Measurements from ENCODE around the gene CCDC195. TPM values are rescaled to one million over a fixed set of nuclear protein-coding genes. Genes with fewer than 3 reads are reported as not detected.

CCDC195 gene
- total and polyA plus RNA-seq, 4 donors = not detected

DNA sequence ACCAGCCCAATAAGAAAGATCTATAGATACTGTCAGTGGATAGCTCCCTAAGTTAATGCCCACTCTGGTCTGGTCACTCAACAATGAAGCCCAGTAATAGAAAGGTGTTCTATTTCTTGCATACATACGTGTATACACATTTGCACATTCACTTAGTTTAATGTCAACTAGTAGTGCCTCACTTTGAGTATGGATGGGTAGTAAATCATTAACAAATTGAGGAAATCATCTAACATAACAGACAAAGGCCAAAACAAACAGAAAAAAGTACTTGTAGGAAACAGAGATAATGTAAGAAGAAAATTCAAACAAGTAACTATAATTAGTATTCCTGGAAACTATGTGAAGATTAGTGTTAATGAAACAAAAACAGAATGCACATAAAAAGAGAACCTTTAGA is 13.3 kb upstream of the CCDC195 start:
- Histone ChIP-seq H3K27ac (ENCODE audit: low read depth in 1 of 2, low read length in 1 of 2) (no peak overlapping the region), H3K9me3 (ENCODE audit: control insufficient read depth in 4 of 4, insufficient read depth in 3 of 4, low read length in 3 of 4) (peaks cover 0 to 6% (median 1%) of the 10 kb centered on the region in 4 donors), H3K4me3 (no peak overlapping the region), H3K9ac (ENCODE audit: insufficient read depth in 1 of 2, low read length in 2 of 2) (no peak overlapping the region), H3K36me3 (ENCODE audit: control insufficient read depth in 4 of 4, insufficient read depth in 4 of 4, low read length in 4 of 4) (no peaks in the 10 kb centered on the region), H3K4me1 (ENCODE audit: control insufficient read depth in 5 of 5, insufficient read depth in 5 of 5, low read length in 5 of 5) (no peaks in the 10 kb centered on the region), H3K27me3 (ENCODE audit: control insufficient read depth in 3 of 3, insufficient read depth in 3 of 3, low read length in 2 of 3) (no peaks in the 10 kb centered on the region)
- ATAC-seq (ENCODE audit: insufficient read depth, low FRiP score) (no peak), DNase-seq (no peak)
- 74 to 93% methylated on average over 1 of the region's 1 CpG for WGBS, 2 donors
- TF ChIP-seq, protein P1, sequence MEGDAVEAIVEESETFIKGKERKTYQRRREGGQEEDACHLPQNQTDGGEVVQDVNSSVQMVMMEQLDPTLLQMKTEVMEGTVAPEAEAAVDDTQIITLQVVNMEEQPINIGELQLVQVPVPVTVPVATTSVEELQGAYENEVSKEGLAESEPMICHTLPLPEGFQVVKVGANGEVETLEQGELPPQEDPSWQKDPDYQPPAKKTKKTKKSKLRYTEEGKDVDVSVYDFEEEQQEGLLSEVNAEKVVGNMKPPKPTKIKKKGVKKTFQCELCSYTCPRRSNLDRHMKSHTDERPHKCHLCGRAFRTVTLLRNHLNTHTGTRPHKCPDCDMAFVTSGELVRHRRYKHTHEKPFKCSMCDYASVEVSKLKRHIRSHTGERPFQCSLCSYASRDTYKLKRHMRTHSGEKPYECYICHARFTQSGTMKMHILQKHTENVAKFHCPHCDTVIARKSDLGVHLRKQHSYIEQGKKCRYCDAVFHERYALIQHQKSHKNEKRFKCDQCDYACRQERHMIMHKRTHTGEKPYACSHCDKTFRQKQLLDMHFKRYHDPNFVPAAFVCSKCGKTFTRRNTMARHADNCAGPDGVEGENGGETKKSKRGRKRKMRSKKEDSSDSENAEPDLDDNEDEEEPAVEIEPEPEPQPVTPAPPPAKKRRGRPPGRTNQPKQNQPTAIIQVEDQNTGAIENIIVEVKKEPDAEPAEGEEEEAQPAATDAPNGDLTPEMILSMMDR (IDR thresholded peaks at IDR 0.05; ENCODE audit: control extremely low read depth, extremely low read depth) = no peak

DNA sequence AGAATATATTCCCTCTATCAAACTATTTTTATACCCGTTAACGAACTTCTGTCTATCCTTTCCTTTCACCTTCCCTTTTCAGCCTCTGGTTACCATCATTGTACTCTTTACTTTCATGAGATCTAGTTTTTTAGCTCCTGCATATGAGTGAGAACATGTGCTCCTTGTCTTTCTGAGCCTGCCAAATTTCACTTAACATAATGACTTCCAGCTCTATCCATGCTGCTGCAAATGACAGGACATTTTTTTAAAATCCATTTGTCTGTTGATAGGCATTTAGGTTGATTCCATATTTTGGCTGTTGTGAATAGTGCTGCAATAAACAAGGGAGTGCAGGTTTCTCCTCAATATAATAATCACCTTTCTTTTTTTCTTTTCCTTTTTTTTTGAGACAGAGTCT is 8.2 kb upstream of the CCDC195 start:
- no peak for DNase-seq
- no peaks in the 10 kb centered on the region for H3K4me1 ChIP-seq (ENCODE audit: control insufficient read depth in 5 of 5, insufficient read depth in 5 of 5, low read length in 5 of 5)
- no peak overlapping the region for H3K27ac ChIP-seq (ENCODE audit: low read depth in 1 of 2, low read length in 1 of 2)
- TF ChIP-seq, protein P1 (IDR thresholded peaks at IDR 0.05; ENCODE audit: control extremely low read depth, extremely low read depth) = no peak
- no peak for ATAC-seq (ENCODE audit: insufficient read depth, low FRiP score)
- peaks cover 0 to 6% (median 1%) of the 10 kb centered on the region in 4 donors for H3K9me3 ChIP-seq (ENCODE audit: control insufficient read depth in 4 of 4, insufficient read depth in 3 of 4, low read length in 3 of 4)
- no peaks in the 10 kb centered on the region for H3K36me3 ChIP-seq (ENCODE audit: control insufficient read depth in 4 of 4, insufficient read depth in 4 of 4, low read length in 4 of 4)
- no peak overlapping the region for H3K9ac ChIP-seq (ENCODE audit: insufficient read depth in 1 of 2, low read length in 2 of 2)
- no peak overlapping the region for H3K4me3 ChIP-seq
- H3K27me3 ChIP-seq (ENCODE audit: control insufficient read depth in 3 of 3, insufficient read depth in 3 of 3, low read length in 2 of 3) = no peaks in the 10 kb centered on the region
- WGBS, 2 donors = 93 to 95% methylated on average over 2 of the region's 2 CpGs

DNA sequence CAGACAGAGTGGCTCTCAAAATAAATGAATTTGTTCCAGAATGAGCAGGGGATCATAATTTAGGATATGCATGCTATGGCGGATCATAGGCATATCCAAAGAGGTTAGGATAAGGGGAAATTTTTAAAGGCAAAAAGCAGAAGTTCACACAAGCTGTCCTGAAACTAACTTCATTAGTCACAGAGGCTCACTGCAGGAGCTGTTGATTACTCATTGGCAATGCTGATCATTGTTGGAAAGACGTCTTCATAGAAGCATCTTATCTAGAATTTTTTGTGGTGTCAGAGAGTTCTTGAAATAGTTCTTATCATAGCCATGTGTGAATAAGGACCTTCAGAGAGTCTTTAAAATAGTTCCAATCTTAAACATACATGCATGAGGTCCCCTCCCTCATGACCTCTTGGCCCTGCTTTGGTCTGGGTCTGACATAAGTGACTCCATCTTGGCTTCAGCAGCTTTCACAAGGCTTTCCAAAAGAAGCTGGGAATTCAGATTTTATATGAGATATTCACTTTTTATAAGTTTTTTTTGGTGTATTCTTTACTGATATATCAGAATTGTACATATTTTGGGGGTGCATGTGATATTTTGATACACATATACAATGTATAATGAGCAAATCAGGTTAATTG is 7.5 kb upstream of the CCDC195 start:
- TF ChIP-seq, protein P1 (IDR thresholded peaks at IDR 0.05; ENCODE audit: control extremely low read depth, extremely low read depth) = no peak
- H3K9me3 ChIP-seq (ENCODE audit: control insufficient read depth in 4 of 4, insufficient read depth in 3 of 4, low read length in 3 of 4) = peaks cover 0 to 5% (median 1%) of the 10 kb centered on the region in 4 donors
- ATAC-seq (ENCODE audit: insufficient read depth, low FRiP score) (no peak), DNase-seq (no peak)
- H3K36me3 ChIP-seq (ENCODE audit: control insufficient read depth in 4 of 4, insufficient read depth in 4 of 4, low read length in 4 of 4) = no peaks in the 10 kb centered on the region
- no peaks in the 10 kb centered on the region for H3K4me1 ChIP-seq (ENCODE audit: control insufficient read depth in 5 of 5, insufficient read depth in 5 of 5, low read length in 5 of 5)
- 68 to 88% methylated on average over 2 of the region's 2 CpGs for WGBS, 2 donors
- no peaks in the 10 kb centered on the region for H3K27me3 ChIP-seq (ENCODE audit: control insufficient read depth in 3 of 3, insufficient read depth in 3 of 3, low read length in 2 of 3)
- no peak overlapping the region for H3K4me3 ChIP-seq
- no peak overlapping the region for H3K27ac ChIP-seq (ENCODE audit: low read depth in 1 of 2, low read length in 1 of 2)
- no peak overlapping the region for H3K9ac ChIP-seq (ENCODE audit: insufficient read depth in 1 of 2, low read length in 2 of 2)

DNA sequence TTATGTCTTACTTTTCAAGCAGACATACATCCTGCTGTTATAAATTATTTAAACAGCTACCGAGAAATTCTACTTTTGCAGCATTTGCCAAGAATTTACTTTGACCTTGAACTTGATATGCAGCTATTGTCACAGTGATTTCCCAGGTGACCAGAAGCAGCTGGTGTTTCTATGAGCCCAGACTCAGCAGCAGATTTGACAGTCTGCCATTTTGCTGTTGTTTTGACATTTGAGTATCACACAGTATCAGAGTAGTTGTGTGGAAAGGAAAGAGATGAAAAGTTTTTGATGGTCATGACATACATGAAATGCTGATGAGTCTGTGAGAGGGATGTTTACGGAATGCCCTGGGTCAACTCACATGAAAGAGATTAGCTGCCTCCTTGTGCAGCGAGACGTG is 6.6 kb upstream of the CCDC195 start:
- Histone ChIP-seq H3K9me3 (ENCODE audit: control insufficient read depth in 4 of 4, insufficient read depth in 3 of 4, low read length in 3 of 4) (peaks cover 0 to 2% (median 0%) of the 10 kb centered on the region in 4 donors), H3K27me3 (ENCODE audit: control insufficient read depth in 3 of 3, insufficient read depth in 3 of 3, low read length in 2 of 3) (no peaks in the 10 kb centered on the region), H3K4me3 (no peak overlapping the region), H3K36me3 (ENCODE audit: control insufficient read depth in 4 of 4, insufficient read depth in 4 of 4, low read length in 4 of 4) (no peaks in the 10 kb centered on the region), H3K4me1 (ENCODE audit: control insufficient read depth in 5 of 5, insufficient read depth in 5 of 5, low read length in 5 of 5) (no peaks in the 10 kb centered on the region), H3K27ac (ENCODE audit: low read depth in 1 of 2, low read length in 1 of 2) (no peak overlapping the region), H3K9ac (ENCODE audit: insufficient read depth in 1 of 2, low read length in 2 of 2) (no peak overlapping the region)
- TF ChIP-seq, protein P1 (IDR thresholded peaks at IDR 0.05; ENCODE audit: control extremely low read depth, extremely low read depth) = no peak
- no peak for DNase-seq
- ATAC-seq (ENCODE audit: insufficient read depth, low FRiP score) = no peak
- 82 to 89% methylated on average over 4 of the region's 4 CpGs for WGBS, 2 donors
